NCI-H1417 (cell line): ENCODE results near the gene USP6NL.

Experiments used
- DNase-seq, 3 experiments: peaks; one replicate each; lab custom pipeline; 2025; lab: John Stamatoyannopoulos, UW

Gene USP6NL

DNA sequence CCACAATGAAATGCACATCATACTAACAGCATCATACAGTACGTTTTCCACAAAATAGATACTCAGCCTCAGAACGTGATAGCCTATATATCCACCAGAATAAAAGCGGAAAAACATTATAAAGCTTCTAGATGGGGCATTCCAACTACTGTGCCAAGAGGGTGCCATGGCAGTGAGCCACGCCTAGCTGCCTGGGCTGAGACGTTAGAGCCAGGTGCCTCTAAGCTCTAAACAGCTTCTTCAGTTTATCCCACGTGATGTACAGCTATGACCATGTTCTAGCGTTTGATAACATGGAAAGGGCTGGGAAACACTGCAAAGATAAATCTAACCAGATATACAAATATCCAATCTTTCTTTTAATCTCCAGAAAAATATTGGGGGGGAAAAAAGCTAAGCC, 17.8 kb downstream of the USP6NL start:
- peak in 1 of 3 experiments; percentile 0 for DNase-seq

DNA sequence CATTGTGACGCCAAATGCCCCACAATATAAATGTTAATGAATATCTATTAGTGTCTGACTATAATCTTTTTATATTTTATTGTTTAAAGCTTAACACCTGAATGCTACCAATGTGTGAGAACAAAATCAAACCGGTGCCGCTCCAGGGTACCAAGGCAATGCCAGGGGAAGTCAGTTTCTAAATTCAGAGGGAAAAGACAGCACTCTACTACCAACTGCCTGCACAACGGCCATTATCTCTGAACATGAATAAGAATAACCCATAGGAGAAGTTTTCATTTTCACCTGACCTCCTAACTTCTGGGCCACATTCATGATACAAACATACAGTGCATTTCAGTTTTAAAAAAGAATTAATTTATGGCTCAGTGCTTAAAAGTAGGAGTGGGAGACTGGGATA, 21.7 kb downstream of the USP6NL start:
- DNase-seq, result no peak

DNA sequence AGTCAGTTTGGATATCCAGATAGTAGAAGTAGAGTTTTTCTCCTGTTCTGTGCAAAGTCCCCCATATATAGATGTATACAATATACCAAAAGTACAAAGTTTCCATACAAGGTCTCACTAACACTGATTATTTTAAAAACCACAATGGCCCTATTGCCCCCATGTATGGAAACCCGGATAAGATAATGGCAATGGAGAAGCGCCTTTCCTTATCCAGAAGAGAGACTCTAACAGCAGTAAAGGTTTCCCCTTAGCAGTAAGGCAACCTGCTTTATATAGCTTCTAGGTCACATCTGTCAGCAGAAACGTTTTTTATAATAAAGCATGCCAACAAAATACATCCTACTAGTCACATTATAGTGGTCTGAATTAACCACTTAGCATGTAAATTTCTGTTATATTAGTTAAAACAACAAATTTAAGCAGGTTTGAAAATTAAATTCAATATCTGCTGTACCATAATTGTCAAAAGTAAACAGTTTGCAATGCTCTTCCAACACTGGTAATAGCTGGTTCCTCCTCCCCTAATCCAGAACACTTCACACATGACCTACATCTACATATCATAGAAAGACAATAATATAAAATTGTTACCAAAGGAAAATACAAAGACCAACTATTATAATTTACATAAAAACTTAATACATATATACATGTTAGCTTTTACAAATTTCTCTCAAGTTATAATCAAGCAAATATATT, 22.4 kb downstream of the USP6NL start:
- no peak for DNase-seq

DNA sequence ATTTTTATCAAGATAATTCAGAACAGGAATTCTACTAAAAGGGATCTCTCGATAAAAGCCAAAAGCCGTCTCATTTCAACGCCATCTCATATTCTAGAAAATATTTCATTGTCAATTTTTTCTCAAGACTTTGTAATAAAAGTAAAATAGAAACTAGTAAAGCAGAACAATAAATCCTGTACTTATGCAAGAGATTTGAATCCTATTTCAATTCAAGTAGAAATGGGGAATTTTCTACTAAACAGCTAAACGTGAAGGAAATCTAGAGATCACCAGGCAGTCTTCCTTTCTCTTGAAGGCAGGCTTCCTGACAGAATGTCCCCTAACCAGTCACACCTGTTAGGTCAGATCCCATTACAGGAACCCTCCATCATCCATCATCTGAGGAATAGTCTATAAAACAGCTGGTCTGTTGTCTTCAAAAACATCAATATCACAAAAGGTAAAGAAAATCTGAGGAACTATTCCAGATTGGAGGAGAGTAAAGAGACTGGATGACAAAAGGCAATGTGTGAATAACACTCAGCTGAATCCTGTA, 23.7 kb downstream of the USP6NL start:
- DNase-seq, result peak in 2 of 3 experiments; percentile 16 to 58

DNA sequence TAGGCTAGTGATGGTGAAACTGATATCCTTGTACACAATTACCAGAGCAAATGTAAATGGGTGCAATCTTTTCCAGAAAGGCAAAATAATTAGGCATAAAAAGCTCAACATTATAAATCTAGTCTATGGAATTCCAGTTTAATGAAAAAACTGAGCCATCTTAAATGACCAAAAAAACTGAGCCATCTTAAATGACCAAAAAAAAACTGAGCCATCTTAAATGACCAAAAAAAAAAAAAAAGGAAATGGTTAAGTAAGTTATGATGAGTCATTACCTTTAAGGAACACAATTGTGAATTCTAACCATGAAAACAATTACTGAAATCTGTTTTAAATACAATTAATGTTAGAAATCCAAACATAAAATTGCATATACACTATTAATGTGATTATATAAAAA, 25.3 kb downstream of the USP6NL start:
- no peak for DNase-seq

DNA sequence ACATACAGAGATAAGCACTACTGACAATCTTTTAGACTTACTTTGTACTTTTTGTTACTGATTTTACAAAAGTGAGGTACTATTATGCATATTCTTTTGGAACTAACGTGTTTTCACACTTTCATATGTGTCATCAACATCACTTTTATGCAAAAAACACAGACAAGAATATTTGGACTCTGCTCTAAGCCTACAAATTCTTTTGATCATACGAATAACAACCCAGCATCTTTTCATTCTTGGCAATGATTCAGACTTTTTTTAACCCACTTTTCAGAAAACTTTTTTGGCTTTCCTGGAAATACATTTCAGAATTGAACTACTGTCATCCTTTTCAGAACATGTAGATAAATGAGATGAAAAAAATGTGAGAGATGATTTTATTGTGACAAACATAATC, 30.2 kb downstream of the USP6NL start:
- DNase-seq, result no peak

DNA sequence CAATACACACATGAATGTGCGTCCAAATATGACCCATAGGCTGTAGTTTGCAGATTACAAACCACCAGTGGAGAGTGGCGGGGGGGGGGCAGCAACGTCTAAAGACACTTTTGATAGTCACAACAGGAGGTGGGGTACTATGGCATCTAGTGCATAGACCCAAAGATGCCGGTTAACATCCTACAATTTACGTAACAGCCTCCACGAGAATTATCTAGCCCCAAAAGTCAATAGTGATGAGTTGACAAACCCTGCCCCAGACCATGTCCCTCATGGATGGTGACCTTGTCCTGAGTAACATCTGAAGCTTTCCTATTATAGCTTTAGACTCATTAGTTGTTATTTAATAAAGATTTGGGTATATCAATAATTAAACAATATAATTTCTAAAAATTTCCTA, 31.6 kb downstream of the USP6NL start:
- DNase-seq, result no peak

DNA sequence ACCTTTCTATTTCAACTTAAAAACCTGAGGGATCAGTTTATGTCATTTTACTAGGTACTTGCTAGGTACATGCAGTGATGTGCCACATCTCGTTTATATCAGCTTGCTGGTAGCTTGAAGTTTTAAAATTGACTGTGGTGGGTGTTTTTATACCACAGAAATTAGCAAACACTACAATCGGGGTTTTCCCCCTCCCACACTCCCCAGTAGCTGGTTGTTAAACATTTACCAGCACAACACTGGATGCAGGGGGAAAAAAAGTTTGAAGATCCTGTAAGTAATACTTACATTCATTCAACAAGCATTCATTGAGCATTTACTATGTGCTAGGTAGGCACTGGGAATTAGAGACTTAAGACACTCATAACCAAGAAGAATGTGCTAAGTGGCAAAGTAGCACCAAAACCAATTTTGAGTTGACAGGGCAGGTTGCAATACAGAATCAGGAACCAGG, 32.6 kb downstream of the USP6NL start:
- DNase-seq, result no peak

DNA sequence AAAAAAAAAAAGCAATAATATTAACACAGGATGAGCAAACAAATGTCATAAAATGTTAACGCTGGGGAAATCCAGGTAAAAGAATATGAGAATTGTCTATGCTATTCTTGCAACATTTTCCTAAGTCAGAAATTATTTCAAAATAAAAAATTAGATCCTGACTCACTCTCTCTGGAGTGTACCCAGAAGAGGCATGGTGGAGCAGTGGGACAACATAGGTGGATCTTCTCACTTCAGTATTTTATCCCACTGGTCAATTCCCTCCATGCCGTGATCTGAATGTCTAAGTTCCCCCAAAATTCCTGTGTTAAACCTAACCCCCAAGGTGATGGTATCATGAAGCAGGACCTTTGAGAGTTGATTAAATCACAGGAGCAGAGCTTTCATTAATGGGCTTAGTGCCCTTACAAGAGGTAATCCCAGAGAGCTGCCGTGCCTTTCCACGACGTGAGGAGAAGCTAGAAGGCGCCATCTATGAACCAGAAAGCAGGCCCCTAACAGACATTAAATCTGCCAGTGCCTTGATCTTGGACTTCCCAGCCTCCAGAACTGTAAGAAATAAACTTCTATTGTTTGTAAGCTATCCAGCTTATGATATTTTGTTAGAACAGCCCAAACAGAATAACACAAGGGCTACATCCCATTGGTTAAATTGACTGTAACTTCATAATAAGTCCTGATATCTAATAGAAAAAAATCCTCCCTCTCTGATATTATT, 35.2 kb downstream of the USP6NL start:
- no peak for DNase-seq

DNA sequence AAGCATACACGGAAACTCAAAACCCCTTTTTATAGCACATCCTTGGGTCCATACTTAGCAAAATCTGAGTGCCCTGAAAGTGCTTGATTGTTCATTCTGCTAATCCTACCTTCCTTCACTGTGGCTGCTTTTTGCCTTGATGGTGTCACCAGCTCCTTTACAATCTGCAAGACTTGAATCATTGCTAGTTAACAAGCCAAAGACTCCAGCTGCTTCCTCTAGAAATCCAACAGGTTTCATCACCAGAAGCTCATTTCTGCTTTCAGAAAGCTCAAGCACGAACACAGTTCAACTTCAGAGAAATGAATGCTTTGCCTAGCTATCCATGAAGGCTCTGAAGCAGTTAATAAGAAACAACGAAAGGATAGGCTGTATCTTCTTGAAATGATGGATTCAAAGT, 38.0 kb downstream of the USP6NL start:
- DNase-seq, result peak in 1 of 3 experiments; percentile 10

DNA sequence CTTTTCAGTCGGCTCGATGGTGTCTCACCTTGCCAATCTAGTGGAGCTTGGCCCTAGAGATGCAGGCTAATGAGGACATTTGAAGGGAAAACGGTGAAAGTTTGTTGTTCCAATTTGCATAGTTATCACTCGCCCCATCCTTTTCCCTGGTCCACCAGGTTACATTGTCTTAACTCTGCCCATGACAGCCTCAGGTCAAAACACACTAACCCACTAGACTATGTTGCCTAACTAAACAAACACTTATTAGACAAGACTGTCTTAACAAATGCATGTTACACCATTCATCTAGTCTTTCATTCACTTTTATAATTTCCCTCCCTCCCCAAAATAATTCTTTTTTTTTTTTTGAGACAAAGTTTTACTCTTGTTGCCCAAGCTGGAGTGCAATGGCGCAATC, 40.7 kb downstream of the USP6NL start:
- DNase-seq, result no peak

DNA sequence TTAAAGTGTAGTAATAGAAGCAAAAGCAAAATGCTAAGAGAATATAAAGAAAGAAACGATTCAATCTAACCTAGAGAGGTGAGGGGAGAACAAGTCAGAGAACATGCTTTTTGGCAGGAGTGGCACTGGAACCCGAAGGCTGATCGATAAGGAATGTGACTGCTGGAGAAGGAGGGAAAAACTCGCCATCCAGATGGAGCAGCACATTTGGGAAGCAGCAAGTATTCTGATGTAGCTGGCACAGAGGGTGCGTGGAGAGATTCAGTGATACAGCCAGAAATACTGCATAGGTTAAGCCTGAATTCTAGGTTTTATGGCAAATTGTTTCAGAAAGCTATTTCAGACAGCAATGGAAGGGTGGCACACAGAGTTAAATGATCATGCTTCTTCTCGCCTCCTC, 42.0 kb downstream of the USP6NL start:
- DNase-seq, result no peak

DNA sequence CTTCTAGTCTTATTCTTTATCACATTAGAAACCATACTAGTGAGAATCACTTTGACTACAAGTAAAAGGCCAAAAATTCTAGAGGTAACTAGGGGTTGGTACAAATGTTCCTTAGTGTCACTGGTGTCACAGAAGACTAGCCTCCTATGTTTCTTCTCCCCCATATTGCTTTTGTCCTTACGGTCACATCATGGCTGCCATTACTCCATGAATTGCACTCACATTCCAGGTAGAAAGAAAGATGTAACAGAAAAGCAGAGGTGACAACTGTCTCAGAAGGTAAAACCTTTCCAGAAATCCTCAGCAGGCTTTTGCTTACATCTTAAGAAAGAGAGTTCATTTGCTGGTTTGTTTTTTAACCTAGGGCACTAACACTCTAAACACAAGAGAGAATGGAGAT, 42.9 kb downstream of the USP6NL start:
- no peak for DNase-seq

DNA sequence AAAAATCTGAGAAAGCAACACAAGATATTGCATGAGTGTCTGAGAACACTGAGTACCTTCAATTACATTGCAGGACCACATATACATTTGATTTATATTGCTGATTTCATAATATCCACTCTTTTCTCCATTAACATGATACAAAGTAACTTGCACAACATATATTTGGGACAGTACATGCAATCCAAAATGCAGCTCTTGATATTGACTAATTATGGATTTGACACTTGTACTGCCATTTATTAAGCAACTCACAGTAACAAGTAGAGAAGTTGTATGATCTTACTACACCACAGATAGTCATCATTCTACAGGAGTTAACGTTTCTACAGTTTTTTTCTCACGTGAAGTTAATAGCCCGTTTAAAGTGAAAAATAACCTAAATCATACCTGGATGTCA, 46.7 kb downstream of the USP6NL start:
- no peak for DNase-seq

DNA sequence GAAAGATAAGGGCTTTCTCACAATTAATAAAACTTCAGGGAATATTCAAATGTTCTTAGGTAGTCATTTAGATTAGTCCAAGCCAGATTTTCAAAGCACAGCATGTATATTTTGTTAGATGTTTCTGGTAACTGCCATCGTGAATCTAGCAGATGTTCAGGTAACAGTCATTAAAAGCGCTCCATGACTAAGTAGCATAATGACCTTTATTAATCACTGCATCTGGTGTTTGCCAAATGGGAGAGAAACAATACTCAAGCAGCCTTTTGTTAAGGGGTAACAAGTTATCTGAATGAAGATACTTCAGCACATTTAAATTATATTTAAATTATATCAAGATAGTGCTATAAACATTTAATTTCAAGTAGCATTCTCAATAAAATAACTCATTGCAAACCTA, 47.5 kb downstream of the USP6NL start:
- DNase-seq, result peak in 2 of 3 experiments; percentile 34 to 70

DNA sequence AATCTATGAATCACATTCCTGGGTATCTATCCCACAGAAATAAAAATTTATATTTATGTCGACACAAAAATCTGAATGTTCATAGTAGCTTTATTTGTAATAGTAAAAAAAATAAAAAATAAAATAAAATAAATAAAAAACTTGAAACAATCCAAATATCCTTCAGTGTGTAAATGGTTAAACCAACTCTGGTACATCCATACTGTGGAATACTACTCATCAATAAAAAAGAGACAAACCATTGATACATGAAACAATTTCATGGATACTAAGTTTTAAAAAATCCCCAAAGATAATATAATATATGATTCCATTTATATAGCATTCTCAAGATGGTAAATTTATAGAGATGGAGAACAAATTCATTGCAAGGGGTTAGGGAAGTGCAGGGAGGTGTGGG, 48.6 kb downstream of the USP6NL start:
- no peak for DNase-seq

DNA sequence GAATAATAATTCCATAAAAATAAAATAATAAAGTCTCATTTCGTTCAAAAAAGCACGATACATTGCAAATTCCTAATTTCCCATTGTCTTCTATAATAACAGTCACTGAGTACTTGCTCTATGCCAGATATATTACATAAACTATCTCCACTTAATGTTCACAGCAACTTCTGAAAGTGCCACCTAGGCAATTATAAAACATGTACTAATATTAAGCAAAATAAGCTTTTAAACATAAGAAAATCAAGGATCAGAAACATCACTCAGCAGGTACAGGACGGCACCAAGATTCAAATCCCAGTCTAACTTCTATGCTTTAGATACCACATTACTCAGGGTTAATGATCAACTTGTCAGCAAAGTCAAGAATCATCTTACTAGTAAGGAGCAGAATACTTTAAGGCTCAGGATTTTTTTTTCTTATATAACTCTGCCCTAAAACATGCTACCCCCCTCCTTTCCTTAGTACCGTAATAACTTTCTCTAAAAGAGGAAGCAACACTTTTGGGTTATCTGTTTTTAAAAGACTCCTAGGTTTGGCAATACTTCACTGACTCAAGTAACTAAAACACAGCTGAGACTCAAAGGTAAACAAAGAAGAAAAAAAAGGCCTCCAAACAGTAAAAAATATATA, 51.3 kb downstream of the USP6NL start:
- no peak for DNase-seq

DNA sequence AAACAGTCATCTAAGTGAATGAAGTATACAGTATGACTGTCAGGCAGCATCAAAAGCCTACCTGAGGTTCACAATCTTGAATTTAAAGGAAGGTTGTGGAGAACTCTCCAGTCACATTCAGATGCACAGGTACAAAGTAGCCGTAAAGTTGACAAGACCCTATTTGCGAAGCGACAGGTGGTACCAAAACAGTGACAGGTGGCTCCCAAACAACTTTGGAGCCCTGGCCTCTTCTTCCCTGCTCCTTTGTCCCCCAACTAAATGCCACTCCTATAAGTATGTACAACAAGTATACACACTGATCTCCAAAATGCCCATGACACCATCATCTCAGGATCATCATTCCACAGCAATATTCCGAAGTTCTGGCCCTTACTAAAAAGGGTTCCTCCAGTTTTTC, 53.5 kb downstream of the USP6NL start:
- DNase-seq, result no peak

DNA sequence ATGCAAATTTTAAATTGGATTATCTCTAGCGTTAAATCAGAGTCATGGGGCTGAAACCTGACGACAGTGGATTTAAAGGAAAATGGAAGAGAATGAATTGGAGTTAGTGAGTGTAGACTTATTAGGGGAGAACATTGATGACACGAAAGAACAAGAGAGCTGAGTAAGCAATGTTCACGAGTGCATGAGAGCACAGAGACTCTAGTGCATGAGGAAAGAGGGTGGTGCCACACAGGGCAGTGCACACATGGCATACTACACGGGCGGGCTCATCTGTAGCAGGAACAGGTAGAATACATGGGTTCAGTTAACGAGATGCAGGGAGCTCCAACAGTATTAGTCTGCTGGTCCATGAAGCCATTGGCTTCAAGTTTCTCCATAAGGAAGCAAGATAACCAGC, 53.9 kb downstream of the USP6NL start:
- DNase-seq, result no peak

DNA sequence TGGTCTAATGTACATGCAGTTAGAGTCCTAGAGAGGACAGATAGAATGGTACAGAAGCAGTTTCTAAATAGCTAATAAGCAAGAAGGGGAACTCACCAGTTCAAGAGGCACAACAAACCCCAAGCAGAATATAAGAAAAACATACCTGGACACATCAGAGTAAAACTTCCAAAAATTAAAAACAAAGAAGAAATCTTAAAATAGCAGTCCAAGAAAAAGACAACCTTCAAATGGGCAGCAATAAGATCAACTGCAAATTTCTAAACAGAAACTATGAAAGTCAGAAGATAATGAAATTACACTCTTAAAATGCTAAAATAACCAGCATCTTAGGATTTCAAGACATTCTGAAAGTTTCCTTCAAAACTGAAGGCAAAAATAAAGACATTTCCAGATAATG, 55.9 kb downstream of the USP6NL start:
- DNase-seq, result no peak

DNA sequence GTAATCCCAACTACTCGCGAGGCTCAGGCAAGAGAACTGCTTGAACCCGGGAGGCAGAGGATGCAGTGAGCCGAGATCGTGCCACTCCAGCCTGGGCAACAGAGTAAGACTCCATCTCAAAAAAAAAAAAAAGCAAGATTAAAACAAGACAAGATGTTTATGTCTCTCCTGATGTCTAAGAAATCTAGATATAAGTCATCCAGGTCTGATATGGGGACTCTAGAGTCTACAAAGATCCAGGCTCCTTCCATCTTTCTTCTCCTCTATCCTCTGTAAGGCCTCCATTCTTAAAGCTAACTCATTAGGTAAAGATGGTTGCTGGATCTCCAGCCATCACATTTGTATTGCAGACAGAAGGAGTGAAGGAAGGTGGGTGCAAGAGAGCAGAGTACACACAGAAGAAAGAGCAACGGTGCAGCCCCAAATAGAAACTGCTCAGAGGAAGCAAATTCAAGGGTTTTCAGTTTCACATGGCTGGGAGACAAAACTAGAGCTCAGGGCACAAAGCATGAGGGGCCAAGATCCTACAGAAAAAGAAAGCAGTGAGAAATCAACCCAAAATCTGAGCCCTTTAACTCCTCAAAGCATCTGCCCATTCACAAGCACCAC, 57.6 kb downstream of the USP6NL start:
- DNase-seq, result no peak

DNA sequence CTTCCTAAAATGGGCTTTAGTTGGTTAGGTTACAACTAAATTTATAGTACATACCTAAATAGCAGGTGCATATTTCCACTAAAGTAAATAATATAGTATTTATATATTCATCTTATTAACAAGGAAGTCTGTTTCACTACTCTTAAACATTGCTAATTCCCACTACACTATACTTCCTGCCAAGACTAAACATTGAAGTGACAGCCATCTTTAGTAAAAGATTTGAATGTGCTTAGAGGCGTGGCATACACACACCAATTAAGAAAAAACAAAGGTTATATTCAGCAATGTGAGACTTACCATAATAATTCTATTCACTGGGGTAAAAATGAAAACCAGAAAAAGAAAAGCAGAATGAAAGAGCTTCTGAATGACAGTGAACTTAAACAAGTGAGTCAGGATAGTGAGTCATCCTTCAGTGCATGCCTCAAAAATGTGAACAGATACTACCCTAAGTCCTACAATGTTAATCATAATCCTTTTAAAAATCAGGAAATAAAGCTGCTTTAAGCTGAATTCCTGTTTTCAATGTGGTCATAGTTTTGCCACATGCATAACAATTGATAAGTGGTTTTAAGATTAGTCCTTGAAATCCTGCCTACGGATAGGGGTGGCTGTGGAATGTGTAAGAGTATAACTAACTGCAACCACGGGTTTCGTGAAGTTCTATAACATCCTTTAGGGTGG, 59.4 kb downstream of the USP6NL start:
- no peak for DNase-seq
